Measurements from ENCODE around the gene TGM4. TPM values are rescaled to one million over a fixed set of nuclear protein-coding genes. Genes with fewer than 3 reads are reported as not detected.

Gene TGM4
- total and polyA plus RNA-seq, 2 experiments from 2014 or later: not detected

DNA sequence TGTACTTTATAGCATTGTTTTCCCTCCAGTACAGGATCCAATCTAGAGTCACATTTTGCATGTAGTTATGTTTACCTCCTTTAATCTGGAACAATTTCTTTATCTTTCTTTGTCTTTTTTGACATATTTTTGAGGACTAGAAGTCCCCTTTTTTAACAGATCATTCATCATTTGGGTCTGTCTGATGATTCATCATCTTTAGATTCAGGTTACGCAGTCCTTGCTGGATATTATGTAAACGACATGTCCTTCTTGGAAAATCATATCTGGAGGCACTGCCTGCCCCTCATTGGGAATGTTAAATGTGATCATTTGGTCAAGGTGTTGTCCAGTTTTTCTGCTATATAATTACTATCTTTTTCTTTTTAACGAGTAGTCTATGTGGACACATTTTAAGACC lies 18.3 kb downstream of the TGM4 start (continued):
- TF ChIP-seq, protein P1, sequence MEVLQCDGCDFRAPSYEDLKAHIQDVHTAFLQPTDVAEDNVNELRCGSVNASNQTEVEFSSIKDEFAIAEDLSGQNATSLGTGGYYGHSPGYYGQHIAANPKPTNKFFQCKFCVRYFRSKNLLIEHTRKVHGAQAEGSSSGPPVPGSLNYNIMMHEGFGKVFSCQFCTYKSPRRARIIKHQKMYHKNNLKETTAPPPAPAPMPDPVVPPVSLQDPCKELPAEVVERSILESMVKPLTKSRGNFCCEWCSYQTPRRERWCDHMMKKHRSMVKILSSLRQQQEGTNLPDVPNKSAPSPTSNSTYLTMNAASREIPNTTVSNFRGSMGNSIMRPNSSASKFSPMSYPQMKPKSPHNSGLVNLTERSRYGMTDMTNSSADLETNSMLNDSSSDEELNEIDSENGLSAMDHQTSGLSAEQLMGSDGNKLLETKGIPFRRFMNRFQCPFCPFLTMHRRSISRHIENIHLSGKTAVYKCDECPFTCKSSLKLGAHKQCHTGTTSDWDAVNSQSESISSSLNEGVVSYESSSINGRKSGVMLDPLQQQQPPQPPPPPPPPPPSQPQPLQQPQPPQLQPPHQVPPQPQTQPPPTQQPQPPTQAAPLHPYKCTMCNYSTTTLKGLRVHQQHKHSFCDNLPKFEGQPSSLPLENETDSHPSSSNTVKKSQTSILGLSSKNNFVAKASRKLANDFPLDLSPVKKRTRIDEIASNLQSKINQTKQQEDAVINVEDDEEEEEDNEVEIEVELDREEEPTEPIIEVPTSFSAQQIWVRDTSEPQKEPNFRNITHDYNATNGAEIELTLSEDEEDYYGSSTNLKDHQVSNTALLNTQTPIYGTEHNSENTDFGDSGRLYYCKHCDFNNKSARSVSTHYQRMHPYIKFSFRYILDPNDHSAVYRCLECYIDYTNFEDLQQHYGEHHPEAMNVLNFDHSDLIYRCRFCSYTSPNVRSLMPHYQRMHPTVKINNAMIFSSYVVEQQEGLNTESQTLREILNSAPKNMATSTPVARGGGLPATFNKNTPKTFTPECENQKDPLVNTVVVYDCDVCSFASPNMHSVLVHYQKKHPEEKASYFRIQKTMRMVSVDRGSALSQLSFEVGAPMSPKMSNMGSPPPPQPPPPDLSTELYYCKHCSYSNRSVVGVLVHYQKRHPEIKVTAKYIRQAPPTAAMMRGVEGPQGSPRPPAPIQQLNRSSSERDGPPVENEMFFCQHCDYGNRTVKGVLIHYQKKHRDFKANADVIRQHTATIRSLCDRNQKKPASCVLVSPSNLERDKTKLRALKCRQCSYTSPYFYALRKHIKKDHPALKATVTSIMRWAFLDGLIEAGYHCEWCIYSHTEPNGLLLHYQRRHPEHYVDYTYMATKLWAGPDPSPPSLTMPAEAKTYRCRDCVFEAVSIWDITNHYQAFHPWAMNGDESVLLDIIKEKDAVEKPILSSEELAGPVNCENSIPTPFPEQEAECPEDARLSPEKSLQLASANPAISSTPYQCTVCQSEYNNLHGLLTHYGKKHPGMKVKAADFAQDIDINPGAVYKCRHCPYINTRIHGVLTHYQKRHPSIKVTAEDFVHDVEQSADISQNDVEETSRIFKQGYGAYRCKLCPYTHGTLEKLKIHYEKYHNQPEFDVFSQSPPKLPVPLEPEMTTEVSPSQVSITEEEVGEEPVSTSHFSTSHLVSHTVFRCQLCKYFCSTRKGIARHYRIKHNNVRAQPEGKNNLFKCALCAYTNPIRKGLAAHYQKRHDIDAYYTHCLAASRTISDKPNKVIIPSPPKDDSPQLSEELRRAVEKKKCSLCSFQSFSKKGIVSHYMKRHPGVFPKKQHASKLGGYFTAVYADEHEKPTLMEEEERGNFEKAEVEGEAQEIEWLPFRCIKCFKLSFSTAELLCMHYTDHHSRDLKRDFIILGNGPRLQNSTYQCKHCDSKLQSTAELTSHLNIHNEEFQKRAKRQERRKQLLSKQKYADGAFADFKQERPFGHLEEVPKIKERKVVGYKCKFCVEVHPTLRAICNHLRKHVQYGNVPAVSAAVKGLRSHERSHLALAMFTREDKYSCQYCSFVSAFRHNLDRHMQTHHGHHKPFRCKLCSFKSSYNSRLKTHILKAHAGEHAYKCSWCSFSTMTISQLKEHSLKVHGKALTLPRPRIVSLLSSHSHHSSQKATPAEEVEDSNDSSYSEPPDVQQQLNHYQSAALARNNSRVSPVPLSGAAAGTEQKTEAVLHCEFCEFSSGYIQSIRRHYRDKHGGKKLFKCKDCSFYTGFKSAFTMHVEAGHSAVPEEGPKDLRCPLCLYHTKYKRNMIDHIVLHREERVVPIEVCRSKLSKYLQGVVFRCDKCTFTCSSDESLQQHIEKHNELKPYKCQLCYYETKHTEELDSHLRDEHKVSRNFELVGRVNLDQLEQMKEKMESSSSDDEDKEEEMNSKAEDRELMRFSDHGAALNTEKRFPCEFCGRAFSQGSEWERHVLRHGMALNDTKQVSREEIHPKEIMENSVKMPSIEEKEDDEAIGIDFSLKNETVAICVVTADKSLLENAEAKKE (CRISPR knock-in tag; IDR thresholded peaks at IDR 0.05): no peak
- TF ChIP-seq JUNB (IDR thresholded peaks at IDR 0.05; ENCODE audit: unreplicated experiment): no peak
- TF ChIP-seq, protein P2, sequence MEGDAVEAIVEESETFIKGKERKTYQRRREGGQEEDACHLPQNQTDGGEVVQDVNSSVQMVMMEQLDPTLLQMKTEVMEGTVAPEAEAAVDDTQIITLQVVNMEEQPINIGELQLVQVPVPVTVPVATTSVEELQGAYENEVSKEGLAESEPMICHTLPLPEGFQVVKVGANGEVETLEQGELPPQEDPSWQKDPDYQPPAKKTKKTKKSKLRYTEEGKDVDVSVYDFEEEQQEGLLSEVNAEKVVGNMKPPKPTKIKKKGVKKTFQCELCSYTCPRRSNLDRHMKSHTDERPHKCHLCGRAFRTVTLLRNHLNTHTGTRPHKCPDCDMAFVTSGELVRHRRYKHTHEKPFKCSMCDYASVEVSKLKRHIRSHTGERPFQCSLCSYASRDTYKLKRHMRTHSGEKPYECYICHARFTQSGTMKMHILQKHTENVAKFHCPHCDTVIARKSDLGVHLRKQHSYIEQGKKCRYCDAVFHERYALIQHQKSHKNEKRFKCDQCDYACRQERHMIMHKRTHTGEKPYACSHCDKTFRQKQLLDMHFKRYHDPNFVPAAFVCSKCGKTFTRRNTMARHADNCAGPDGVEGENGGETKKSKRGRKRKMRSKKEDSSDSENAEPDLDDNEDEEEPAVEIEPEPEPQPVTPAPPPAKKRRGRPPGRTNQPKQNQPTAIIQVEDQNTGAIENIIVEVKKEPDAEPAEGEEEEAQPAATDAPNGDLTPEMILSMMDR (conservative IDR thresholded peaks at IDR 0.05; ENCODE audit: low read depth in 2 of 2): no peak
- TF ChIP-seq, protein P3, sequence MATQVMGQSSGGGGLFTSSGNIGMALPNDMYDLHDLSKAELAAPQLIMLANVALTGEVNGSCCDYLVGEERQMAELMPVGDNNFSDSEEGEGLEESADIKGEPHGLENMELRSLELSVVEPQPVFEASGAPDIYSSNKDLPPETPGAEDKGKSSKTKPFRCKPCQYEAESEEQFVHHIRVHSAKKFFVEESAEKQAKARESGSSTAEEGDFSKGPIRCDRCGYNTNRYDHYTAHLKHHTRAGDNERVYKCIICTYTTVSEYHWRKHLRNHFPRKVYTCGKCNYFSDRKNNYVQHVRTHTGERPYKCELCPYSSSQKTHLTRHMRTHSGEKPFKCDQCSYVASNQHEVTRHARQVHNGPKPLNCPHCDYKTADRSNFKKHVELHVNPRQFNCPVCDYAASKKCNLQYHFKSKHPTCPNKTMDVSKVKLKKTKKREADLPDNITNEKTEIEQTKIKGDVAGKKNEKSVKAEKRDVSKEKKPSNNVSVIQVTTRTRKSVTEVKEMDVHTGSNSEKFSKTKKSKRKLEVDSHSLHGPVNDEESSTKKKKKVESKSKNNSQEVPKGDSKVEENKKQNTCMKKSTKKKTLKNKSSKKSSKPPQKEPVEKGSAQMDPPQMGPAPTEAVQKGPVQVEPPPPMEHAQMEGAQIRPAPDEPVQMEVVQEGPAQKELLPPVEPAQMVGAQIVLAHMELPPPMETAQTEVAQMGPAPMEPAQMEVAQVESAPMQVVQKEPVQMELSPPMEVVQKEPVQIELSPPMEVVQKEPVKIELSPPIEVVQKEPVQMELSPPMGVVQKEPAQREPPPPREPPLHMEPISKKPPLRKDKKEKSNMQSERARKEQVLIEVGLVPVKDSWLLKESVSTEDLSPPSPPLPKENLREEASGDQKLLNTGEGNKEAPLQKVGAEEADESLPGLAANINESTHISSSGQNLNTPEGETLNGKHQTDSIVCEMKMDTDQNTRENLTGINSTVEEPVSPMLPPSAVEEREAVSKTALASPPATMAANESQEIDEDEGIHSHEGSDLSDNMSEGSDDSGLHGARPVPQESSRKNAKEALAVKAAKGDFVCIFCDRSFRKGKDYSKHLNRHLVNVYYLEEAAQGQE (IDR thresholded peaks at IDR 0.05; ENCODE audit: unreplicated experiment): no peak
- no peak for TF ChIP-seq EZH2phosphoT487 (IDR thresholded peaks at IDR 0.05; ENCODE audit: unreplicated experiment)
- TF ChIP-seq, protein P4, sequence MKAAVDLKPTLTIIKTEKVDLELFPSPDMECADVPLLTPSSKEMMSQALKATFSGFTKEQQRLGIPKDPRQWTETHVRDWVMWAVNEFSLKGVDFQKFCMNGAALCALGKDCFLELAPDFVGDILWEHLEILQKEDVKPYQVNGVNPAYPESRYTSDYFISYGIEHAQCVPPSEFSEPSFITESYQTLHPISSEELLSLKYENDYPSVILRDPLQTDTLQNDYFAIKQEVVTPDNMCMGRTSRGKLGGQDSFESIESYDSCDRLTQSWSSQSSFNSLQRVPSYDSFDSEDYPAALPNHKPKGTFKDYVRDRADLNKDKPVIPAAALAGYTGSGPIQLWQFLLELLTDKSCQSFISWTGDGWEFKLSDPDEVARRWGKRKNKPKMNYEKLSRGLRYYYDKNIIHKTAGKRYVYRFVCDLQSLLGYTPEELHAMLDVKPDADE (IDR thresholded peaks at IDR 0.05): no peak
- TF ChIP-seq NANOG (IDR thresholded peaks at IDR 0.05; ENCODE audit: borderline replicate concordance): no peak
- TF ChIP-seq EZH2 (IDR thresholded peaks at IDR 0.05; ENCODE audit: low read depth, unreplicated experiment): no peak
- no peak for TF ChIP-seq ZNF114 (CRISPR knock-in tag; IDR thresholded peaks at IDR 0.05)
